SK-N-SH treated with all-trans-retinoic acid at 6 μM for 48 hours (cell line): ENCODE measurements around the gene ZDHHC3.

ENCODE experiments used
- ATAC-seq: fragments of 200-7000 bp; cut with Tn5 transposase; 3 replicates; pipeline ENCODE4 v1.9.1; 2020; ENCODE audit warnings: mild to moderate bottlenecking, moderate library complexity
- BACH2 ChIP-seq: fragments of 250-450 bp; sonication (Bioruptor Pico); IDR thresholded peaks from 2 replicates; pipeline ENCODE4 v1.9.0; 2021; ENCODE audit warnings: mild to moderate bottlenecking, borderline replicate concordance
- CSDC2 ChIP-seq: fragments of 250-450 bp; sonication (Bioruptor Pico); IDR thresholded peaks from 2 replicates; pipeline ENCODE4 v1.5.0; 2020; ENCODE audit warnings: mild to moderate bottlenecking, moderate library complexity
- ESRRG ChIP-seq: fragments of 250-450 bp; sonication (Bioruptor Pico); IDR thresholded peaks from 2 replicates; pipeline ENCODE4 v1.6.1; 2021; ENCODE audit warnings: mild to moderate bottlenecking
- GLIS3 ChIP-seq: fragments of 250-450 bp; sonication (Bioruptor Pico); IDR thresholded peaks from 2 replicates; pipeline ENCODE4 v1.5.0; 2020; ENCODE audit warnings: mild to moderate bottlenecking, moderate library complexity
- ISL1 ChIP-seq: fragments of 250-450 bp; sonication (Bioruptor Pico); IDR thresholded peaks from 2 replicates; pipeline ENCODE4 v2.1.2; 2022; ENCODE audit warnings: mild to moderate bottlenecking, moderate library complexity
- OSR1 ChIP-seq: fragments of 250-450 bp; sonication (Bioruptor Pico); IDR thresholded peaks from 2 replicates; pipeline ENCODE4 v1.8.0; 2022; ENCODE audit warnings: moderate library complexity, mild to moderate bottlenecking, inconsistent platforms
- PATZ1 ChIP-seq: fragments of 250-450 bp; sonication (Bioruptor Pico); IDR thresholded peaks from 2 replicates; pipeline ENCODE4 v1.8.0; 2020; ENCODE audit warnings: mild to moderate bottlenecking, moderate library complexity, borderline replicate concordance
- PPARA ChIP-seq: fragments of 250-450 bp; sonication (Bioruptor Pico); IDR thresholded peaks from 2 replicates; pipeline ENCODE4 v1.5.0; 2020; ENCODE audit warnings: mild to moderate bottlenecking, borderline replicate concordance
- RARB ChIP-seq: fragments of 250-450 bp; sonication (Bioruptor Pico); IDR thresholded peaks from 2 replicates; pipeline ENCODE4 v1.8.0; 2021; ENCODE audit warnings: mild to moderate bottlenecking, moderate library complexity
- TCF4 ChIP-seq: fragments of 250-450 bp; sonication (Bioruptor Pico); IDR thresholded peaks from 2 replicates; pipeline ENCODE4 v1.8.0; 2021; ENCODE audit warnings: mild to moderate bottlenecking, moderate library complexity, borderline replicate concordance
- TSHZ2 ChIP-seq: fragments of 250-450 bp; sonication (Bioruptor Pico); IDR thresholded peaks from 2 replicates; pipeline ENCODE4 v1.5.0; 2020; ENCODE audit warnings: mild to moderate bottlenecking, moderate library complexity
- ZC3H10 ChIP-seq: fragments of 250-450 bp; sonication (Bioruptor Pico); IDR thresholded peaks from 2 replicates; pipeline ENCODE4 v1.5.1; 2021; ENCODE audit warnings: mild to moderate bottlenecking, moderate library complexity
- ZFP3 ChIP-seq: fragments of 250-450 bp; sonication (Bioruptor Pico); IDR thresholded peaks from 2 replicates; pipeline ENCODE4 v1.5.0; 2020; ENCODE audit warnings: mild to moderate bottlenecking, moderate library complexity
- ZFP30 ChIP-seq: fragments of 450-650 bp; formaldehyde crosslinking; IDR thresholded peaks from 2 replicates; pipeline ENCODE4 v1.5.0; 2022; ENCODE audit warnings: mild to moderate bottlenecking, moderate library complexity
- ZNF565 ChIP-seq: fragments of 450-650 bp; formaldehyde crosslinking; conservative IDR thresholded peaks from 2 replicates; pipeline ENCODE4 v1.5.0; 2020; ENCODE audit warnings: low read depth, mild to moderate bottlenecking, moderate library complexity
- ZNF70 ChIP-seq: fragments of 450-650 bp; formaldehyde crosslinking; IDR thresholded peaks from 2 replicates; pipeline ENCODE4 v1.5.0; 2020; ENCODE audit warnings: mild to moderate bottlenecking, moderate library complexity
- TF ChIP-seq, protein P1 (sequence below): fragments of 250-450 bp; sonication (Bioruptor Pico); IDR thresholded peaks from 2 replicates; pipeline ENCODE4 v1.5.1; 2020; ENCODE audit warnings: low read depth, mild to moderate bottlenecking, moderate library complexity
- TF ChIP-seq, protein P2 (sequence below): fragments of 250-450 bp; sonication (Bioruptor Pico); IDR thresholded peaks from 2 replicates; pipeline ENCODE4 v1.5.1; 2021; ENCODE audit warnings: mild to moderate bottlenecking, moderate library complexity

Gene ZDHHC3

GRCh38 chr3:44974416-44974815 lies 1.6 kb downstream of the ZDHHC3 start:
- ATAC-seq = no peak

GRCh38 chr3:44970926-44971490 lies 5.0 kb downstream of the ZDHHC3 start:
- TF ChIP-seq, protein P1, sequence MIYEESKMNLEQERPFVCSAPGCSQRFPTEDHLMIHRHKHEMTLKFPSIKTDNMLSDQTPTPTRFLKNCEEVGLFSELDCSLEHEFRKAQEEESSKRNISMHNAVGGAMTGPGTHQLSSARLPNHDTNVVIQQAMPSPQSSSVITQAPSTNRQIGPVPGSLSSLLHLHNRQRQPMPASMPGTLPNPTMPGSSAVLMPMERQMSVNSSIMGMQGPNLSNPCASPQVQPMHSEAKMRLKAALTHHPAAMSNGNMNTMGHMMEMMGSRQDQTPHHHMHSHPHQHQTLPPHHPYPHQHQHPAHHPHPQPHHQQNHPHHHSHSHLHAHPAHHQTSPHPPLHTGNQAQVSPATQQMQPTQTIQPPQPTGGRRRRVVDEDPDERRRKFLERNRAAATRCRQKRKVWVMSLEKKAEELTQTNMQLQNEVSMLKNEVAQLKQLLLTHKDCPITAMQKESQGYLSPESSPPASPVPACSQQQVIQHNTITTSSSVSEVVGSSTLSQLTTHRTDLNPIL (CRISPR knock-in tag) = no peak
- TF ChIP-seq ZNF565 (CRISPR knock-in tag) (no peak), BACH2 (CRISPR knock-in tag) (no peak), ZFP30 (CRISPR knock-in tag) (no peak), OSR1 (CRISPR knock-in tag) (no peak), GLIS3 (no peak), CSDC2 (CRISPR knock-in tag) (no peak)
- no peak for ATAC-seq

More at GRCh38 chr3:44974416-44974815, 1.6 kb downstream of the ZDHHC3 start:
- TF ChIP-seq PATZ1 (CRISPR knock-in tag) = no peak
- no peak for TF ChIP-seq CSDC2 (CRISPR knock-in tag)
- no peak for TF ChIP-seq ZNF70
- TF ChIP-seq TCF4 = no peak
- no peak for TF ChIP-seq ZFP3
- no peak for TF ChIP-seq BACH2 (CRISPR knock-in tag)
- TF ChIP-seq TSHZ2 = no peak
- TF ChIP-seq ISL1 (CRISPR knock-in tag) = no peak
- TF ChIP-seq, protein P2, sequence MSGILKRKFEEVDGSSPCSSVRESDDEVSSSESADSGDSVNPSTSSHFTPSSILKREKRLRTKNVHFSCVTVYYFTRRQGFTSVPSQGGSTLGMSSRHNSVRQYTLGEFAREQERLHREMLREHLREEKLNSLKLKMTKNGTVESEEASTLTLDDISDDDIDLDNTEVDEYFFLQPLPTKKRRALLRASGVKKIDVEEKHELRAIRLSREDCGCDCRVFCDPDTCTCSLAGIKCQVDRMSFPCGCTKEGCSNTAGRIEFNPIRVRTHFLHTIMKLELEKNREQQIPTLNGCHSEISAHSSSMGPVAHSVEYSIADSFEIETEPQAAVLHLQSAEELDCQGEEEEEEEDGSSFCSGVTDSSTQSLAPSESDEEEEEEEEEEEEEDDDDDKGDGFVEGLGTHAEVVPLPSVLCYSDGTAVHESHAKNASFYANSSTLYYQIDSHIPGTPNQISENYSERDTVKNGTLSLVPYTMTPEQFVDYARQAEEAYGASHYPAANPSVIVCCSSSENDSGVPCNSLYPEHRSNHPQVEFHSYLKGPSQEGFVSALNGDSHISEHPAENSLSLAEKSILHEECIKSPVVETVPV = no peak
- no peak for TF ChIP-seq ZFP30 (CRISPR knock-in tag)
- no peak for TF ChIP-seq ZNF565 (CRISPR knock-in tag)
- TF ChIP-seq, protein P1 (CRISPR knock-in tag) = no peak
- TF ChIP-seq PPARA (CRISPR knock-in tag) = no peak
- no peak for TF ChIP-seq ZC3H10
- no peak for TF ChIP-seq RARB (CRISPR knock-in tag)
- TF ChIP-seq GLIS3 = no peak
- TF ChIP-seq, all 23 proteins: peak for 0

- no peak for ATAC-seq
- TF ChIP-seq ISL1 (CRISPR knock-in tag) (no peak), ESRRG (CRISPR knock-in tag) (no peak), ZNF70 (no peak)
- TF ChIP-seq, protein P1 (CRISPR knock-in tag) = no peak
- TF ChIP-seq, all 23 proteins: peak for 0
These were observed 6.2 kb downstream of the ZDHHC3 start for GRCh38 chr3:44969828-44970179.
